ENCODE data around the gene COL24A1. TPM values are rescaled to one million over a fixed set of nuclear protein-coding genes. Genes with fewer than 3 reads are reported as not detected.

COL24A1 gene
- total and polyA plus RNA-seq, 3 donors from 2014 or later, result 0.75 to 2.4 (median 1.8) TPM

DNA sequence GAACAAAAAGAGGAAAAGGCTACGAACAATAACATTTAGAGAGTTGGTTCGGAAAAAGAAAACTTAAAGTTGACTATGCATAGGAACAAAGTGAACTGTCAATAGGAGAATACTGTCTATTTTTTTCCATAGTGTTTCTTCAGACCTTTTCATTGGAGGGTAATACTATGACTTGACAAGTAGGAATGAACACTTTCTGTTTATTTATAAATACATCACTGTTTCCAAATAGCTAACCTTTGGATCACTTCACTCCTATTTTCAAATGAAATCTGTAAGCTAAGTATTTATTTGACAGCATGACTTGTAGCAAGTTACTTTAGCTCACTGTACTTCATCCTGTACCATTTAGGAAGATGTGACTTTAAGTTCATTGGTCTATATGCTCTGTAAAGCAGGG lies 221.3 kb downstream of the COL24A1 start:
- Histone ChIP-seq H3K4me3 (no peak overlapping the region), H3K36me3 (ENCODE audit: low read depth, missing control alignments) (no peaks in the 10 kb centered on the region), H3K27me3 (no peaks in the 10 kb centered on the region), H3K27ac (no peak overlapping the region), H3K9me3 (no peaks in the 10 kb centered on the region), H3K4me1 (no peaks in the 10 kb centered on the region)
- TF ChIP-seq POLR2A (IDR thresholded peaks at IDR 0.05), result no peak
- TF ChIP-seq, protein P1, sequence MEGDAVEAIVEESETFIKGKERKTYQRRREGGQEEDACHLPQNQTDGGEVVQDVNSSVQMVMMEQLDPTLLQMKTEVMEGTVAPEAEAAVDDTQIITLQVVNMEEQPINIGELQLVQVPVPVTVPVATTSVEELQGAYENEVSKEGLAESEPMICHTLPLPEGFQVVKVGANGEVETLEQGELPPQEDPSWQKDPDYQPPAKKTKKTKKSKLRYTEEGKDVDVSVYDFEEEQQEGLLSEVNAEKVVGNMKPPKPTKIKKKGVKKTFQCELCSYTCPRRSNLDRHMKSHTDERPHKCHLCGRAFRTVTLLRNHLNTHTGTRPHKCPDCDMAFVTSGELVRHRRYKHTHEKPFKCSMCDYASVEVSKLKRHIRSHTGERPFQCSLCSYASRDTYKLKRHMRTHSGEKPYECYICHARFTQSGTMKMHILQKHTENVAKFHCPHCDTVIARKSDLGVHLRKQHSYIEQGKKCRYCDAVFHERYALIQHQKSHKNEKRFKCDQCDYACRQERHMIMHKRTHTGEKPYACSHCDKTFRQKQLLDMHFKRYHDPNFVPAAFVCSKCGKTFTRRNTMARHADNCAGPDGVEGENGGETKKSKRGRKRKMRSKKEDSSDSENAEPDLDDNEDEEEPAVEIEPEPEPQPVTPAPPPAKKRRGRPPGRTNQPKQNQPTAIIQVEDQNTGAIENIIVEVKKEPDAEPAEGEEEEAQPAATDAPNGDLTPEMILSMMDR (IDR thresholded peaks at IDR 0.05), result no peak
- WGBS, 2 donors, result 84 to 93% methylated on average over 2 of the region's 2 CpGs
- DNase-seq, result no peak
- intact Hi-C loops (cut with DNase I; ENCODE audit: low total_unique reads), result no loop called here

DNA sequence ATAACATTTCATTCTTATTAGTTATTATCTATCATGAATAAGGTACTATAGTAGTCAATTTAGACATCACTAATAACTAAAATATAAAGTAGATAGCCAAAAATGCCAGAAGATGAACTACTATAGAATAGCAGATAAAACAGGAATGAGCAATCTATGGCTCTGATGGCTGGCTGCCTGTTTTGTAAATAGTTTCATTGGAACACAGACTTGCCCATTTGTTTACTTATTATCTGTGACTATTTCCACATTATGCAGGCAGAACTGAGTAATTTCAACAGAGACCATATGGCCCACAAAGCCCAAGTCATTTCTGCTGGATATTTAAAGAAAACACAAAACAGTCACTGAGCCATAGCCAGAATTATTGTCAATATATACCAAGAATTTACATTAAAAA lies 222.1 kb downstream of the COL24A1 start:
- no peak overlapping the region for H3K4me3 ChIP-seq
- no peaks in the 10 kb centered on the region for H3K9me3 ChIP-seq
- H3K27ac ChIP-seq, result no peak overlapping the region
- DNase-seq, result no peak
- TF ChIP-seq POLR2A (IDR thresholded peaks at IDR 0.05), result no peak
- TF ChIP-seq, protein P1 (IDR thresholded peaks at IDR 0.05), result no peak
- H3K36me3 ChIP-seq (ENCODE audit: low read depth, missing control alignments), result no peaks in the 10 kb centered on the region
- no peaks in the 10 kb centered on the region for H3K27me3 ChIP-seq
- intact Hi-C loops (cut with DNase I; ENCODE audit: low total_unique reads), result no loop called here
- no peaks in the 10 kb centered on the region for H3K4me1 ChIP-seq

DNA sequence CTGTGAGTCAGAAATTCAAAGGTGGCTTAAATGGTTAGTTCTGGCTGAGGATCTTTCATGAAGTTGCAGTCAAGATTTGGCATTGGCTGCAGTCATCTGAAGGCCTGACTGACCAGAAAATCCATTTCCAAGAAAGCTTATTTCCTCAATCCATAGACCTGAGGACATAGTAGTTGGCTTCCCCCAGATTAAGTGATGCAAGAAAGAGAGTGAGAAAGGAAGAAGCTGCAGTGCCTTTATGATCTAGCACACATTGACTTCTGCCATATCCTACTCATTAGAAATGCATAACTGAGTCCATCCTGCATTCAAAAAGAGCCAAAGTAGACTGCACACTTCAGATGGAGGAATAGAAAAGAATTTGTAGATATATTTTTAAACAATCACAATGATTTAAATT lies 222.6 kb downstream of the COL24A1 start:
- no peaks in the 10 kb centered on the region for H3K36me3 ChIP-seq (ENCODE audit: low read depth, missing control alignments)
- DNase-seq, result no peak
- H3K9me3 ChIP-seq, result no peaks in the 10 kb centered on the region
- H3K4me1 ChIP-seq, result no peaks in the 10 kb centered on the region
- H3K4me3 ChIP-seq, result no peak overlapping the region
- H3K27ac ChIP-seq, result no peak overlapping the region
- no peaks in the 10 kb centered on the region for H3K27me3 ChIP-seq
- TF ChIP-seq, protein P1 (IDR thresholded peaks at IDR 0.05), result no peak
- no peak for TF ChIP-seq POLR2A (IDR thresholded peaks at IDR 0.05)
- intact Hi-C loops (cut with DNase I; ENCODE audit: low total_unique reads), result no loop called here

DNA sequence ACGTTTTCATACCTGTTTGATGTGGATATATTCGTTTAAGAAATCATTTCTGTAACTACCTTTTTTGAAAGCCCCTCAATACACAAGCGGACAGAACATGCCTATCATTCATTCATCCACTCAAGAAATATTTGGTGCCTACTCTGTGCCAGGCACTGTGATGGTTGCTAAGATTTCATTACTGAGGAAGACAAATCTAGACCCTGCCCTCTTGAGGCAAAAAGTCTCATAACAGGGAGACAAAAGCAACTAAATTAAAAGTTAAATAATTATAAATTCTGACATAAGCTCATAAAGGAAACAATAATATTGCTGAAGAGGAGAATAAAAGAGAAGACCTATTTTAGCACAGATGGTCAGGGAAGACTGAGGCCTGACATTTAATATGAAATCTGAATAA lies 244.8 kb downstream of the COL24A1 start:
- Histone ChIP-seq H3K4me3 (no peak overlapping the region), H3K4me1 (no peaks in the 10 kb centered on the region), H3K27me3 (no peaks in the 10 kb centered on the region), H3K9me3 (no peaks in the 10 kb centered on the region), H3K36me3 (ENCODE audit: low read depth, missing control alignments) (no peaks in the 10 kb centered on the region), H3K27ac (no peak overlapping the region)
- no peak for DNase-seq
- intact Hi-C loops (cut with DNase I; ENCODE audit: low total_unique reads), result no loop called here
- TF ChIP-seq POLR2A (IDR thresholded peaks at IDR 0.05), result no peak
- TF ChIP-seq, protein P1 (IDR thresholded peaks at IDR 0.05), result no peak
- 66 to 69% methylated on average over 3 of the region's 3 CpGs for WGBS, 2 donors

DNA sequence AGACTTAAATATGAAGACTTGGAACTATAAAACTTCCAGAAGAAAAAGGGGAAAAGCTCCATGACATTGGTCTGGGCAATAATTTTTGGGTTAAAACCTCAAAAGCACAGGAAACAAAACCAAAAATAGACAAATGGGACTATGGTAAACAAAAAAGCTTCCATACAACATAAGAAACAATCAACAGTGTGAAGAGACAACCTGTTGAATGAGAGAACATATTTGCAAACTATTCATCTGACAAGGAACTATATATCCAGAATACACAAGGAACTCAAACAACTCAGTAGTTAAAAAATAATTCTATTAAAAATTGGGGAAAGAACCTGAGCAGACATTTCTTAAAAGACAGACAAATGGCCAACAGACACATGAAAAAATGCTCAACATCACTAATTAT lies 255.7 kb downstream of the COL24A1 start:
- TF ChIP-seq POLR2A (IDR thresholded peaks at IDR 0.05), result no peak
- TF ChIP-seq, protein P1 (IDR thresholded peaks at IDR 0.05), result no peak
- H3K36me3 ChIP-seq (ENCODE audit: low read depth, missing control alignments), result no peaks in the 10 kb centered on the region
- H3K27ac ChIP-seq, result no peak overlapping the region
- no peak for DNase-seq
- no peaks in the 10 kb centered on the region for H3K27me3 ChIP-seq
- H3K4me1 ChIP-seq, result no peaks in the 10 kb centered on the region
- H3K4me3 ChIP-seq, result no peak overlapping the region
- intact Hi-C loops (cut with DNase I; ENCODE audit: low total_unique reads), result no loop called here
- H3K9me3 ChIP-seq, result no peaks in the 10 kb centered on the region
